DMS153 treated with DMSO at 0.1 percent for 48 hours (cell line): Measurements from ENCODE around the gene ENTHD1.
A peak's percentile ranks its signal among the peaks of the same experiment; 100 is the strongest.

Experiments
- DNase-seq: peaks from one replicate; lab custom pipeline; 2025; ENCODE audit not compliant: unreplicated experiment; lab: John Stamatoyannopoulos, UW

Gene ENTHD1, protein sequence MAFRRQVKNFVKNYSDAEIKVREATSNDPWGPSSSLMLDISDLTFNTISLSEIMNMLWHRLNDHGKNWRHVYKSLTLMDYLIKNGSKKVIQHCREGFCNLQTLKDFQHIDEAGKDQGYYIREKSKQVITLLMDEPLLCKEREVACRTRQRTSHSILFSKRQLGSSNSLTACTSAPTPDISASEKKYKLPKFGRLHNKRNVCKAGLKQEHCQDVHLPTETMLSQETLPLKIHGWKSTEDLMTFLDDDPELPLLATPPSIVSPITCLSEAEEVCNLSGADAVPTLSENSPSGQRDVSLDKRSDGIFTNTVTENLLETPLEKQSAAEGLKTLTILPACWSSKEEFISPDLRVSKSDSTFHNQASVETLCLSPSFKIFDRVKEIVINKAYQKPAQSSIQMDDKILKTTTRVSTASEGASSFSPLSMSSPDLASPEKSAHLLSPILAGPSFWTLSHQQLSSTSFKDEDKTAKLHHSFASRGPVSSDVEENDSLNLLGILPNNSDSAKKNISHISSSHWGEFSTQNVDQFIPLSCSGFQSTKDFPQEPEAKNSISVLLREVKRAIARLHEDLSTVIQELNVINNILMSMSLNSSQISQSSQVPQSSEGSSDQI

DNA sequence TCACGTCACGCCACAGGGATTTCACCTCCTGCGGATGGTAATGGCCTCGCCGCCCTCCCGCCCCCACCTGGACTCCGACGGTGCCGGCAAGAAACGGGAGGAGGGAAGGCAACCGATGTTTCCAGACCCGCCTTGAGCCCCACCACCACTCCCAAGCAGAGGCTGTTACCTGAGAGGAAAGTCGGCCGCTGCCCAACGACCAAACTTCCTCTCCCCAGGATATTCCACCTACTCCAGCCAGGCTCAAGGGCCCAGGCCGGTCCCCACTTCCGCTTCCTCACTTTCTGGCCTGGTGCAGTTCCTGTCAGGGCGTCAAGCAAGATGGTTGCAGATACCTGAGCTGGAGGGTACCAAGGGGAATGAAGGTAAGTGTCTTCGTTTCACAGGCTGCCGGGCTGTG, at the start of gene ENTHD1:
TSS of gene ENTHD1 (minus strand) at position 235 of the 400 bp plus-strand sequence. CDS start 6,012 bp downstream, outside the sequence.
- DNase-seq, result no peak

DNA sequence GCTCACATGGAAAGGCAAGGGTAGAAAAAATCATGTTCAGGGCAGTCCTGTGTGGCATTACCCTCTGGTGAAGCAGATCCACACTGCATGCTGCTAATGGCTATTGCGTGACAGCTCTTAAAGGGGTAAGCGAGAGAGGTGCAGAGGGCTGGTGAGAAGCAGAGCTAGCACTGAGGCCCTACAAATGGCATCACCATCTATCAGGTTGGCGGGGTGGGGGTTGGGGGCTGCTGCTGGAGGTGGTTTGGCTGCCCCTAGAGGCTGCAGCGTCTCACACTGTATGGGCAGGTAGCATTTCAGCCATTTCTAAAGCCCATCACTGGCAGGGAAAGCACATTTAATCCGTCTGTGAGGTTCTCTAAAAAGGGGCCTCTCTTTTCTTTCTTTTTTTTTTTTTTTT, 49.8 kb upstream of the ENTHD1 start:
- no peak for DNase-seq

GRCh38 chr22:39942439-39943230, 49.1 kb upstream of the ENTHD1 start:
- DNase-seq, result no peak

DNA sequence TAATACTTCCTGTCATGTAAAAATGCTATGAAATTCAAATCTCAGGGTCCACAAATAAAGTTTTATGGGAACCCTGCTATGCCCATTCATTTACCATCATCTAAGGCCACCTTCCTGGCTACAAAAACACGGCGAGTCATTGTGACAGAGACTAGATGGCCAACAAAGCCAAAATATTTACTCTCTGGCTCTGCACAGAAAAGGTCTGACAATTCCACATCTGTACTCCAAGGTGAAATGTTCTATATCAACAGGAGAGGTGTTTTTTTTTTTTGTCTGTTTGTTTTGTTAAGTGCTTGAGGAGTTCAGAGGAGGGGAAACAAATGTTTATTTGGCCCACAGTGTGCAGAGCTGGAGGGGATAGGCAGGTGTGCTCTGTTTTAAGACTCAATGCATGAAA, 48.0 kb upstream of the ENTHD1 start:
- DNase-seq, result peak; percentile 91

DNA sequence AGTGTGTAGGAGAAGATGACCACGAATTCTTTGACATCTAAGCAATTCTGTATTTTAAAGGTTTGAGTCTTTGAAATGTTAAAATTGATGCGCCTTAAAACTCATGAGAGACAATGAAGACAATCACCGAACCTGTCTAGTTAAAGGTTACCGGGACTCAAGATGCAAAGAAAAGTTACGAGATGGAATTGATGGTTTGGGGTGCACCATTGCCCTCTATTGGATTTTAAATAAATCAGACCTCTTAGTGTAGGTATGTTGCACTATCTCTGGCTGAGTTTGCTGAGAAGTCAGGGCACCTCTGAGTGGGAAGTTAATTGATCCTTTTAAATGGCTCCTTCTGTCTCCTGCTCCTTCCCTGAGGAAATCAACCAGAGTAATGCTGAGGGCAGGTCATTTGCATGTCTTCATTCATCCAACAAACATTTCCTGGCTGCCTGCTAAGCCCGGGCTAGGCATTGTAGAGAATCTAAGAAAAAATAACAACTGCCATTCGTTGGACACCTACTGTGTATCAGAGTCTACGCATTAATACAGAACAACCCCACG, 47.3 kb upstream of the ENTHD1 start:
- no peak for DNase-seq

GRCh38 chr22:39939830-39940229, 46.3 kb upstream of the ENTHD1 start:
- DNase-seq, result no peak

DNA sequence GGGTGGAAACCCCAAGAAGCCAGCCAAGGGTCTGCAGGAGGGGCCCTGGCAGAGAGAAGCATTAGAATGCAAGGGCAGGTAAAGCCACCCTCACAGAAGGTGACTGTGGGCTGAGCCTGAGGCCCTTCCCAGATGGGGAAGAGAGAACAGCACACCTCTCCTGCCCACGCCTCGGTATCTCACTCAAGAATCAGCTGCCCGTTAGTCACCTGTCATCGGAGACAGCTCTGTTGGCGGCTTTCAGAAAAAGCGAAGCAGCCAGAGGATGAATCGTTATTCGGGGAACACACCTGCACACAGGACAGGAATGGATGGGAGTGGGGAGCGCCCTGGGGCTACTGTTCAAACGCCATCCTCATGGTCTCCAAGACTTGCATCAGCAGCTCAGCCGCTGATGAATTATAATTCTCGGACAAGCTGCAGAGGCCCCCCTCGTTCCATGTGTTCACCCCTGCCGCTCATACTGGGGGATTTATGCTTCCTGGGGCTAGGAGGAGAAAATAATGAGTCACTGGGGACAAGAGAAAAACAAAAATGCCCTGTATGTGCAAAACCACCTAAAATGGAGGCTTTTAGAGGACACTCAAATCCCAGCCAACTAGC, 45.0 kb upstream of the ENTHD1 start:
- DNase-seq, result no peak

GRCh38 chr22:39937906-39938305, 44.3 kb upstream of the ENTHD1 start:
- DNase-seq, result no peak

- DNase-seq, result no peak
Observed at GRCh38 chr22:39936523-39937145, 43.1 kb upstream of the ENTHD1 start.

DNA sequence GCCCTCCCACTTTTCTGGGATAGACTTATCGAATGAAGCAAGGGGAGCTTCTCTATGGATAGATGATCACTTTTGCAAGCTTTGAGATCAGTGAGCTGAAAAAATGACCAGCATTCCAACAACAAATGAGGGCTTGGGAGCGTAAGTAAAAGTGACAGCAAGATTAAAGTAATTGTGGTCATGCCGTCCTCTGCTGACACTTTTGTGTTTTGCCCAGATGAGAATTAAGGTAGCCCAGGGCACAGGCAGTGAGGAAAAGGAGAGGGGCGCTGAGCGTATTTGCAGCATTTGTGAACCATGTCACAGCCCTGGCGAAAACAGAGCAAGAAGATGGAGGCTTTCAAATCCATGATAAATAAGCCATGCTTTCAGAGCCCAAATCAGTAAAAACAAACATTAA, 42.1 kb upstream of the ENTHD1 start:
- DNase-seq, result no peak

DNA sequence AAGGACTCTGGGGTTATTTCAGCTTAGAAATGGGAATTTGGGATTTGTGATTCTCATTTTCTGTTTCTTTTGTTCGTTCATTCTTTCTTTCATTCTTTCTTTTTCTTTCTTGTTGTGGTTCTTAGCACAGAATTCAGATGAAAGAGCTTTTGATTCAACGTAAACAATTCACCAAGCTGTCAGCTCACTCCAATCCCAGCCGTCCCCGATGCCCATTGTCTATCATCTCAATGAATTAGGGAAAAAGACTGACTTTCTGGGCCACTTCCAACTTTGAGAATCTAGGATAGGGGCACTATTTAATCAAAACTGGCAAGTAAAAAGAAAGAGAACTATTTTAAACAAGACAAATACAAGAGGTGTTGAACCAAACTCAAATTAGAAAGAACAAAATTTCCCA, 41.6 kb upstream of the ENTHD1 start:
- no peak for DNase-seq

DNA sequence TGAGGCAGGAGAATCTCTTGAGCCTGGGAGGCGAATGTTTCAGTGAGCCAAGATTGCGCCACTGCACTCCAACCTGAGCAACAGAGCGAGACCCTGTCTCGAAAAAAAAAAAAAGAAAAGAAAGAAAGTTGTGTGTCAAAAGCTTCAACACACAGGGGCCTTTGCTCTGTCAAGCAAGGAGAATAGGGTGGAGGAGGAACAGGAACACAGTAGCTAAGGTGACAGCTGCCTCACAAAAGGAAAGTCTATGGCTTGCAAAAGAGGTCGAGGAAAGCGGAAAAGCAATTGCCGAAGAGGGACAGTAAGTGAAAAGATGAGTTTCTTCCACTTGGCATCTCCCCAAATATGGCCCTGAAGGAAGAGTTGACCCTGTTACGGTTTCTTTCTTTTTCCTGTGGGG, 40.2 kb upstream of the ENTHD1 start:
- no peak for DNase-seq

DNA sequence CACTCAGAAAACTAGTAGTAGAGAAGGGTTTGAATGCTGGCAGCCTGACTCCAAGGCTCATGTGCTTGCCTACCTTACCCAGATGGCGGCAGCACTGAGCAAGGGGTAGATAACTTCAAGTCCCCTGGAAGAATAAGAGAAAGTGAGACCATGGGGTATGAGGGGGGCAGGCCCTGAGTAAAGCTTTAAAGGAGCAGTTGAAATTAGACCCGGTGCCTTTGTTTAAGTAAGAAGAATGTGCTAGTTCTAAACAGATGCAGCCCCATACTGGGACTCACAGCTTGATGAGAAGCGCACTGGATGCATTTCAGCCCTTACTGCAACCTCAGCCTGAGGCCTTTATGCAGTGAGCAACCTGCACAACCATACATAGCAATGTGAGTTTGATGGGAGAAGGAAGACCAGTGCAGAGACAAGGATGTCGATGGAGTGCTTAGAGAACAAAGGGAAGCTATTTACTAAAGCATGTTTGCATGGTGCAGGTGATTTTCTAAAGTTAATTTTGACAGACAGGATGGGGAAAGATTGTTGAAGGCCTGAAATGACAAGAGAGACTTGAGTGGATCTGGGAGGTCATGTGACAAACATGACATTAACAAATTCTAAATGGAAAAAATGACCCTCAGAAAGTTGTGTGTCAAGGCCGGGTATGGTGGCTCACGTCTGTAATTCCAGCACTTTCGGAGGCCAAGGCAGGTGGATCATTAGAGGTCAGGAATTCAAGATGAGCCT, 39.5 kb upstream of the ENTHD1 start:
- no peak for DNase-seq

- no peak for DNase-seq
Observed at GRCh38 chr22:39932166-39932565, 38.6 kb upstream of the ENTHD1 start.

DNA sequence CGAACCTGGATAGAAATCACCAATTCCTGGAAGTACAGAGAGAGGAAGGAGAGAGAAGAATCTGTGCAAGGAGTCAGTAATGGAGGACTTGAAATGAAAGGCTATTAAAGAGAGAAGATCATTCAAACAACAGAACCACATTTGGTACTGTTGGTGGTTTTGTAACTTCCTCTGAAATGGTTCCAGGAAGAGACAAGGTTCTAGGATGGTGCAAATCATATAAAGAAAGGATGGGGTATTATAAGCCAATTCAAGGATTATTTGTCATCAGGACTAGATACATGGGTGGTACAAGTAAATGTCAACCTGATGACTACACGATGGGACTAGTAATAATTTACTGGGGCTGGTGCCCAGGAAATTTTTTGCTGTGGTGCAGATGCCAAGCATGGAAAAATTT, 37.7 kb upstream of the ENTHD1 start:
- DNase-seq, result no peak

DNA sequence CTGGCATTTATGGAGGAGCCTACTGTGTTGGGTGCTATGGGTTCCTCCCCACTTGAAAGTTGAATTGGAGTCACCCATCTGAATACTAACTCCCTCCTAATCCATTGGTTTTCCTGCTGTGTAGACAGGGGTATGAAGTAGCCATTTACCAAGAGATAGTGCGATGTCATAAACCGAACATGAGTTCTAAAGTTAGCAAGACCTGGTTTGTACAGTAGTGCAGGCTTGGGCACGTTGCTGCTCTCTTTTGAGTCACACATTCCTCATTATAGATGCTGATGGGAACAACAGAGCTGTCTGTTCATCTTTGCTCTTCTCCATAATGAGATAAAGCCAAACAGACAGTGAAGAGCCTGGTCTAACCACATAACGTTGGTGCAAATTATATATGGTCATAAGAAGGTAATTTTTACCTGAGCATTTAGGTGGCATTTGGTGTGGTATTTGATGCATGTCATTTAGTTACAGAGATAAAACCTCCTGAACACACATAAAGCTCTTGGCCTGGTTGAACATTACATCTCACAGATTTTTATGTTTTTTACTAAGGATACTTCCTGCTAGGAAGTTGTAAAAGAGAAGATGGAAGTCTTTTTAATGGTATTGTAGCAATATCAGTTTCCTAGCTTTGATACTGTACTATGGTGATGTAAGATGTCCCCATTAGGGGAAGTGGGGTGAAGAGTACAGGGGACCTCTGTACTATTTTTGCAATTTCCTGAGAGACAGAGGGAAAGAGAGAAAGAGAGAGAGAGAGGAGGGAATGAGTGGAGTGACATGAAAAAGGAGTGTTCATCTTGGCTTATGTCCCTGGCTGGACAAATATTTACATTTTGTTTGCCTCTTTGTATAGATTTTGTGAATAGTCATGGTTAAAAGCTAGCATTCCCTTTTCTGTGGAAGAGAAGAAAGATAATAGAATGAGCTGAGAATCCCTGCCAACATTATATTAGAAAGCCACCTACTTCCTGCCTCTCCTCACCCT, 35.3 kb upstream of the ENTHD1 start:
- DNase-seq, result peak; percentile 68

DNA sequence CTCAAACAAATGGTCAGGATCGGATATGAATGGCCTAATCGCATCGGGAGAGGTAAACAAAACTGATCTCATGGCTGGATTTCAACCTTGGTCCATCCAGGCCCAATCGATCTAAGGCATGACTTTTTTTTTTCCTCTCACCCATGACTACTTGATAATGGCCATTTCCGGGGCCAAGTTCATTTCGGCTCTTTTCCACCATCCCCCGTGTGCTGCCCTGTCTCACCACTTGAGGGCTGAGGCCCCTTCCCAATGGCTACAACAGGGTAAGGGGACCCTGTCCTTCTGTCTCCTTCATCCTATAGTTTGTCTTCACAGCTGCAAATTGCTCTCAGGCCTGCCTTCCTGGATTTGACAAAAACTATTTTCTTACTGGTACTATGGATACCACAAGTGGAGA, 34.0 kb upstream of the ENTHD1 start:
- DNase-seq, result no peak

DNA sequence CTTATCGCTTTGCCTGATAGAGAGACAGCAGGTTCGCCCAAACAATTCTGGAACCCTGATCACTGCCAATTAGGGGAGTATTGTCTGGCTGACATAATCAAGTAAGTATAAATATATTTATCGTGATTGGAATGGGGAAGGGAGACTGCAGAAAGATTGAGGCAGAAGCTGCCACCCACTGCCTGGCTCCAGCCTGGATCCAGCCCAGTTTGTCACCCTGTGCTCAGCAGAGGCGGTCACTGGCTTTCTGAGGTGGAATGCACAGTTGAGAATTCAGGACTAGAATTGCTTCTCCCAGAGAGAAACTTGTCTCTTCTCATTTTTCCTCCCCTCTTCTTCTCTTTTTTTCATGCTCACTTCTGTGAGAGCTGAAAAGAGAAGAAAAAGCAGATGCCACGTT, 33.2 kb upstream of the ENTHD1 start:
- DNase-seq, result no peak
